AG09309 (cell line): Measurements from ENCODE around the gene TSC22D4.
A peak's percentile ranks its signal among the peaks of the same experiment; 100 is the strongest.
"Not testable (repeated sequence)": the region's sequence is repeated elsewhere in the genome, so short reads cannot be mapped to it uniquely, and the experiment has no call there.

ENCODE experiments used
- DNase-seq: peaks from one replicate; pipeline ENCODE4 v3.0.0-alpha.2; 2010; ENCODE audit warnings: low read depth
- H3K4me3 ChIP-seq: 2 replicates; pipeline ENCODE4 v1.5.1; 2011; ENCODE audit warnings: mild to moderate bottlenecking, low read depth, low read length, moderate library complexity; ENCODE audit not compliant: control insufficient read depth
- TF ChIP-seq, protein P1 (sequence below): IDR thresholded peaks from 2 replicates; pipeline ENCODE4 v1.5.1; 2011; ENCODE audit warnings: mild to moderate bottlenecking, low read depth, low read length, inconsistent platforms; ENCODE audit not compliant: insufficient read depth, control insufficient read depth; ENCODE audit errors: missing control alignments

The TSC22D4 gene

DNA sequence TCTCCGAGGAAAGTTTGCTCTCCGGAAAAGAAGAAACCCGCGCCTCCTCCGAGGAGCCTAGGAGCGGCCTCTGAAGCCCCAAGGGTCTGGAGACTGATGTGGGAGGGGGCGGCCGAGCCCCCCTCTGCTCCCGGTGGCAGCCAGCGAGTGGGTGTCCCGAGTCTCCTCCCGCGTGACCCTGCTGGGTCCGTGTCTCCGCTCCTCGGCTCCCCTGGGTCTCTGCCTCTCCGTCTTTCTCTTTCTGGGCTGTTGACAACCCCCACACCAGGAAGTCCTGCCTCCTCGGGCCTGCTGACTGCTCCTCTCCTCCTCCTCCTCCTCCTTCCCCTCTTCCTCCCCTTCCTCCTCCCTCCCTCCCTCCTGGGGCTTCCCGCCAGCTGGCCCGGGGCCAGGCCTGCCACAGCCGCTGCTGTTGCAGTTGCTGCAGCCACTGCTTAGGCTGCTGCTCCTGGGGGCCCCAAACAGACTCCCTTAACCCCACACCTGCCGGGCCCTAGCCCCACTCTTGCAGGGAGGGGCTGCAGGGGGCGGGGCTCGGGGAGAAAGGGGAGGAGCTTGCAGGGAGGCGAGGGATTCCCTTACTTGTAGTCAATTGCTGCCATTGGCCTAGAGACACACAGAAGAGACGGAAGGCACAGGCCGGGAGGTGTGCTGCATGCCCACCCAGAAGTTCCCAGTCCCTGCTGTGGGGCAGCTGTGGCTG, at the start of gene TSC22D4:
TSS of gene TSC22D4 (minus strand) at position 257 of the 703 bp plus-strand sequence. CDS start 1,176 bp downstream, outside the sequence.
- TF ChIP-seq, protein P1, sequence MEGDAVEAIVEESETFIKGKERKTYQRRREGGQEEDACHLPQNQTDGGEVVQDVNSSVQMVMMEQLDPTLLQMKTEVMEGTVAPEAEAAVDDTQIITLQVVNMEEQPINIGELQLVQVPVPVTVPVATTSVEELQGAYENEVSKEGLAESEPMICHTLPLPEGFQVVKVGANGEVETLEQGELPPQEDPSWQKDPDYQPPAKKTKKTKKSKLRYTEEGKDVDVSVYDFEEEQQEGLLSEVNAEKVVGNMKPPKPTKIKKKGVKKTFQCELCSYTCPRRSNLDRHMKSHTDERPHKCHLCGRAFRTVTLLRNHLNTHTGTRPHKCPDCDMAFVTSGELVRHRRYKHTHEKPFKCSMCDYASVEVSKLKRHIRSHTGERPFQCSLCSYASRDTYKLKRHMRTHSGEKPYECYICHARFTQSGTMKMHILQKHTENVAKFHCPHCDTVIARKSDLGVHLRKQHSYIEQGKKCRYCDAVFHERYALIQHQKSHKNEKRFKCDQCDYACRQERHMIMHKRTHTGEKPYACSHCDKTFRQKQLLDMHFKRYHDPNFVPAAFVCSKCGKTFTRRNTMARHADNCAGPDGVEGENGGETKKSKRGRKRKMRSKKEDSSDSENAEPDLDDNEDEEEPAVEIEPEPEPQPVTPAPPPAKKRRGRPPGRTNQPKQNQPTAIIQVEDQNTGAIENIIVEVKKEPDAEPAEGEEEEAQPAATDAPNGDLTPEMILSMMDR = no peak
- DNase-seq = peak; percentile 84

DNA sequence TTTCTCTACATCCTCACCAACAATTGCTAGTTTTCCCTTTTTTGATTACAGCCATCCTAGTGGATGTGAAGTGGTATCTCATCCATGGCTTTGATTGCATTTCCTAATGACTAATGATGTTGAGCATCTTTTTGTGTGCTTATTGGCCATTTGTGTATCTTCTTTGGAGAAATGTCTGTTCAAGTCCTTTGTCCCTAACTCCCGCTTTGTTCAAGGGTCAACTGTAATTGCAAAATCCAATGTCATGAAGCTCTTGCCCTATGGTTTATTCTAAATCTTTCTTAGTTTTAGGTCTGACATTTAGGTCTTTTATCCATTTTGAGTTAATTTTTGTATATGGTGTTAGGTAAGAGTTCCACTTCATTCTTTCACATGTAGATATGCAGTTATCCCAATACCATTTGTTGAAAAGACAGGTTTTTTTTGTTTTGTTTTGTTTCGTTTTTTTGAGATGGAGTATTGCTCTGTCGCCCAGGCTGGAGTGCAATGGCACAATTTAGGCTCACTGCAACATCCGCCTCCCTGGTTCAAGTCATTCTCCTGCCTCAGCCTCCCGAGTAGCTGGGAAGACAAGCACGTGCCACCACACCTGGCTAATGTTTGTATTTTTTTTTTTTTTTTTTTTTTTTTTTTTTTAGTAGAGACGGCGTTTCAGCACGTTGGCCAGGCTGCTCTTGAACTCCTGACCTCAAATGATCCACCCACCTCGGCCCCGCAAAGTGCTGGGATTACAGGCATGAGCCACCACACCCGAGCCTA, 49.3 kb upstream of the TSC22D4 start:
- not testable (repeated sequence) for H3K4me3 ChIP-seq, DNase-seq

More for the DNA sequence above, at the start of gene TSC22D4:
- H3K4me3 ChIP-seq = peak within 1 kb of the TSS; percentile 90

DNA sequence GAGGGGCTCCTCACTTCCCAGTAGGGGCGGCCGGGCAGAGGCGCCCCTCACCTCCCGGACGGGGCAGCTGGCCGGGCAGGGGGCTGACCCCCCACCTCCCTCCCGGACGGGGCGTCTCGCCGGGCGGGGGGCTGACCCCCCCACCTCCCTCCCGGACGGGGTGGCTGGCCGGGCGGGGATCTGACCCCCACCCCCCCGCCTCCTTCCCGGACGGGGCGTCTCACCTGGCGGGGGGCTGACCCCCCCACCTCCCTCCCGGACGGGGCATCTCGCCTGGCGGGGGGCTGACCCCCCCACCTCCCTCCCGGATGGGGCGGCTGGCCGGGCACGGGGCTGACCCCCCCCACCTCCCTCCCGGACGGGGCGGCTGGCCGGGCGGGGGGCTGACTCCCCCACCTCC, 44.2 kb upstream of the TSC22D4 start:
- not testable (repeated sequence) for H3K4me3 ChIP-seq, DNase-seq

DNA sequence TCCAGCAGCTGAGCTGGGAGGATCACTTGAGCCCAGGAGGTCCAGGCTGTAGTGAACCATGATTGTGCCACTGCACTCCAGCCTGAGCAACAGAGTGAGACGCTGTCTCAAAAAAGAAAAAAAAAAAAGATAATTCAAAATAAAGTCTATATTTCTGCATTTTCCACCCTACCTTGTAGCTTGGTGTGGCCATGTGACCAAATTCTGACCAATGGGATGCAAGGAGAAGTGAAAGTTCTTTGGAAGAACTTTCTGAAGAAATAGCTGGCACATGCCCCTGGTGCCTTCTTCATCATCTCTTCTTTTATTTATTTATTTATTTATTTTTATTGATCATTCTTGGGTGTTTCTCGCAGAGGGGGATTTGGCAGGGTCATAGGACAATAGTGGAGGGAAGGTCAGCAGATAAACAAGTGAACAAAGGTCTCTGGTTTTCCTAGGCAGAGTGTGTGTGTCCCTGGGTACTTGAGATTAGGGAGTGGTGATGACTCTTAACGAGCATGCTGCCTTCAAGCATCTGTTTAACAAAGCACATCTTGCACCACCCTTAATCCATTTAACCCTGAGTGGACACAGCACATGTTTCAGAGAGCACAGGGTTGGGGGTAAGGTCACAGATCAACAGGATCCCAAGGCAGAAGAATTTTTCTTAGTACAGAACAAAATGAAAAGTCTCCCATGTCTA, 43.0 kb upstream of the TSC22D4 start:
- not testable (repeated sequence) for DNase-seq, H3K4me3 ChIP-seq

DNA sequence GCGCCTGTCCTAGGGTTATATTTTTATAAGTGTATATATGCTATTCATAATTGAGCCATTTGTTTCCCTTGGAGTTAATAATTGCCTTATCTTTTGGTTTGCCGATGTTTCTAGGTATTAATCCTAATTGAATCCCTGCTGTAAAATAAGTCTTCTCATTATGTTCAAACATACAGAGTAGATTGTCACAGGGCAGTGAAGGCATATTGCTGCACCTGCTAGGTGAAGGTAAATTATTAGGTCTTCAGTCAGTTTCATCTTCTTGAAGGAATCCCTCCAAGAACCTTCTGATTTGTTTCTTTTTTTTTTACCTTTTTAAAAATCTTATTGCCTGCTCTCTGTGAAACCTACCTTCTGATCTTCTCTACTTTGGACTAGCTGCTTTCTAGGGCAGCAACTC, 42.1 kb upstream of the TSC22D4 start:
- no peak for DNase-seq
- TF ChIP-seq, protein P1 = no peak
- H3K4me3 ChIP-seq = no peak overlapping the region

DNA sequence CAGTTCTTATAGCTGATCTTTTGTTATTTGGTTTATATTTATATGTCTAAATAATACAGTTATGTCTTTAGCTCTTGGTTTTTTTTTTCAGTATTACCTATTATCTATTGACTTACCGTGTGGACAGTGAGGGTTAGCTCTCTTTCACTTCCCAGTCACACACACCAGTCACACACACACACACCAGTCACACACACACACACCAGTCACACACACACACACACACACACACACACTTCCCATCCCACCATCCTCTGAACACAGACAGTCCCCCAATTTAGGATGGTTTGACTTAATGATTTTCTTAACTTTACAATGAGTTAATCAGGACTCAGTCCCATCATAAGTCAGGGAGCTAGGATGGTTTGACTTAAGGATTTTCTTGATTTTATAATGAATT, 41.1 kb upstream of the TSC22D4 start:
- DNase-seq = no peak
- TF ChIP-seq, protein P1 = no peak
- H3K4me3 ChIP-seq = no peak overlapping the region

DNA sequence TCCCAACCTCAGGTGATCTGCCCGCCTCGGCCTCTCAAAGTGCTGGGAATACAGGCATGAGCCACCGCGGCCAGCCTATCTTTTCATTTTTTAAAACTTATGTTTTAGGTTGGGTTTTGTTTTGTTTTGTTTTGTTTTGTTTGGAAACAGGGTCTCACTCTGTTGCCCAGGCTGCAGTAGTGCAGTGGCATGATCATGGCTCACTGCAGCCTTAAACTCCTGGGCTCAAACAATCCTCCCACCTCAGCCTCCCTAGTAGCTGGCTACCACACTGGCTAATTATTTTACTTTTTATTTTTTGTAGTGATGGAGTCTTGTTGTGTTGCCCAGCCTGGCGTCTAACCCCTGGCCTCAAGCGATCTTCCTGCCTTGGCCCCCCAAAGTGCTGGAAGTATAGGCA, 40.6 kb upstream of the TSC22D4 start:
- TF ChIP-seq, protein P1 = no peak
- no peak for DNase-seq
- H3K4me3 ChIP-seq = no peak overlapping the region

DNA sequence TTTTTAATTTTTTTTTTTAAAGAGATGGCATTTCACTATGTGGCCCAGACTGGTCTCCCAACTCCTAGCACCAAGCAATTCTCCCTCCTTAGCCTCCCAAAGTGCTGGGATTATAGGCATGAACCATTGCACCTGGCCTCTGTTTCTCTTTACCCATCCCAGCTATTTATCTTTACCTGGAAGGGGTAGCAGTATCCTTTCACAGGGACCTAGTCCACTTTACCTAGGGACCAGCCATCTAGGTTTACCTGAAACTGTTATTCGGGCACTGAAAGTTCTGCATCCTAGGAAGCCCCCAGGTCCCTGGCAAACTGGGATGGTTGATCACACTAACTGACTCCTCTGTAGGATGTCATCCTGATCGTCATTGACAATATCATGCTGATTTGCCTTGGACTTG, 38.3 kb upstream of the TSC22D4 start:
- no peak overlapping the region for H3K4me3 ChIP-seq
- TF ChIP-seq, protein P1 = no peak
- no peak for DNase-seq
